ENCODE measurements around the gene PEX5L. TPM values are rescaled to one million over a fixed set of nuclear protein-coding genes. Genes with fewer than 3 reads are reported as not detected.

The PEX5L gene
- total RNA-seq, 1 experiment from 2014 or later: 3.2 TPM

DNA sequence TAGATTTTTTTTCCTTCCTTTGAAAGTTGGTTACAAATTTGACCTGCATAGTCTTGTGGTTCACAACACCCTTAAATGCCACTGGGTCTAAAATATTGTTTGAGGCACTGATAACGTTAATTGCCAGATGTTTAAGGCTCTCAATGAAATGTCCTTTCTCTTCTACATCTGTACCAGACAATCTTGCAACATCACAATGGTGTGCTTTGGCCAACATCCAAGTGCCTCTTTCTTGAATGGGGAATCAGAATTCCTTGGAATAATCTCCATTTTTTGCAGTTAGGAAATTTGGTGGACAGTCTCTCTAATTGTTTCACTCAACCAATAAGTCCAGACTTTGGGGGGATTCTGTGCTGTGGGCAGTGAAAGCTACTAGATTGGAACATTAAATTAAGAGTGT is 26.0 kb upstream of the PEX5L start (continued):
- TF ChIP-seq E2F5 (CRISPR knock-in tag; IDR thresholded peaks at IDR 0.05) (no peak), ETV6 (CRISPR knock-in tag; IDR thresholded peaks at IDR 0.05) (no peak), KAT7 (CRISPR knock-in tag; IDR thresholded peaks at IDR 0.05; ENCODE audit: borderline replicate concordance) (no peak), NR1H2 (CRISPR knock-in tag; IDR thresholded peaks at IDR 0.05) (no peak), AR (CRISPR knock-in tag; IDR thresholded peaks at IDR 0.05) (no peak), ZNF138 (CRISPR knock-in tag; conservative IDR thresholded peaks at IDR 0.05) (no peak), MLX (CRISPR knock-in tag; IDR thresholded peaks at IDR 0.05) (no peak), NFYB (CRISPR knock-in tag; conservative IDR thresholded peaks at IDR 0.05; ENCODE audit: low read depth) (no peak), SP1 (CRISPR knock-in tag; conservative IDR thresholded peaks at IDR 0.05) (no peak), ZNF121 (CRISPR knock-in tag; IDR thresholded peaks at IDR 0.05) (no peak)

GRCh38 chr3:180059356-180059755 is 22.6 kb upstream of the PEX5L start:
- ChIA-PET POLR2A (no interaction called here), CTCF (no interaction called here)
- H3K4me1 Mint-ChIP-seq: peaks cover 3% of the 10 kb centered on the region
- no peak for ATAC-seq
- H3K9me3 Mint-ChIP-seq: no peaks in the 10 kb centered on the region
- no peak for TF ChIP-seq FOXJ3 (CRISPR knock-in tag; IDR thresholded peaks at IDR 0.05; ENCODE audit: borderline replicate concordance)
- no peak for TF ChIP-seq ZNF532 (CRISPR knock-in tag; IDR thresholded peaks at IDR 0.05; ENCODE audit: borderline replicate concordance)
- no peak for TF ChIP-seq TEAD4 (CRISPR knock-in tag; IDR thresholded peaks at IDR 0.05)
- no peak for TF ChIP-seq STAT6 (CRISPR knock-in tag; conservative IDR thresholded peaks at IDR 0.05; ENCODE audit: low read depth)
- TF ChIP-seq GABPB1 (CRISPR knock-in tag; IDR thresholded peaks at IDR 0.05): no peak
- no peak for TF ChIP-seq MYBL2 (CRISPR knock-in tag; IDR thresholded peaks at IDR 0.05)
- no peak for TF ChIP-seq CREB1 (CRISPR knock-in tag; IDR thresholded peaks at IDR 0.05)
- TF ChIP-seq CREM (CRISPR knock-in tag; IDR thresholded peaks at IDR 0.05): no peak
- H3K27ac Mint-ChIP-seq: no peak overlapping the region
- H3K36me3 Mint-ChIP-seq: no peaks in the 10 kb centered on the region
- no peak for DNase-seq (ENCODE audit: low spot score)
- H3K4me3 Mint-ChIP-seq: no peak overlapping the region
- H3K27me3 Mint-ChIP-seq (ENCODE audit: low read depth): no peaks in the 10 kb centered on the region

All from WTC11 (cell line).